HG02973 (cell line): ENCODE results near the gene POLD1.
"Not testable (repeated sequence)": the region's sequence is repeated elsewhere in the genome, so short reads cannot be mapped to it uniquely, and the experiment has no call there.

ENCODE experiments used
- ATAC-seq: cut with Tn5 transposase; IDR thresholded peaks from one replicate; pipeline ENCODE4 v1.9.1; 2021; ENCODE audit warnings: moderate library complexity; ENCODE audit not compliant: unreplicated experiment

POLD1 gene

GRCh38 chr19:50433201-50434180 lies 49.3 kb downstream of the POLD1 start:
- no peak for ATAC-seq

- ATAC-seq = no peak
Observed at GRCh38 chr19:50434525-50434924, 50.4 kb downstream of the POLD1 start.

- no peak for ATAC-seq
Observed at GRCh38 chr19:50435221-50435620, 51.1 kb downstream of the POLD1 start.

- no peak for ATAC-seq
Observed at GRCh38 chr19:50435627-50436026, 51.5 kb downstream of the POLD1 start.

- no peak for ATAC-seq
Observed at GRCh38 chr19:50437862-50438449, 53.8 kb downstream of the POLD1 start.

- not testable (repeated sequence) for ATAC-seq
Observed at GRCh38 chr19:50439130-50439529, 55.0 kb downstream of the POLD1 start.

GRCh38 chr19:50444059-50444458 lies 59.9 kb downstream of the POLD1 start:
- ATAC-seq = no peak

GRCh38 chr19:50447053-50447452 lies 62.9 kb downstream of the POLD1 start:
- ATAC-seq = no peak

- ATAC-seq = no peak
Observed at GRCh38 chr19:50447750-50448149, 63.6 kb downstream of the POLD1 start.

- no peak for ATAC-seq
Observed at GRCh38 chr19:50449236-50449899, 65.2 kb downstream of the POLD1 start.

- ATAC-seq = no peak
Observed at GRCh38 chr19:50450369-50451222, 66.4 kb downstream of the POLD1 start.

- ATAC-seq = no peak
Observed at GRCh38 chr19:50451223-50451534, 67.0 kb downstream of the POLD1 start.

- no peak for ATAC-seq
Observed at GRCh38 chr19:50453243-50453642, 69.1 kb downstream of the POLD1 start.

GRCh38 chr19:50455992-50456391 lies 71.8 kb downstream of the POLD1 start:
- no peak for ATAC-seq

- ATAC-seq = no peak
Observed at GRCh38 chr19:50457300-50457699, 73.2 kb downstream of the POLD1 start.

GRCh38 chr19:50458396-50459066 lies 74.4 kb downstream of the POLD1 start:
- ATAC-seq = no peak

GRCh38 chr19:50459067-50459456 lies 74.9 kb downstream of the POLD1 start:
- no peak for ATAC-seq

GRCh38 chr19:50459638-50460037 lies 75.5 kb downstream of the POLD1 start:
- ATAC-seq = no peak

- peak; percentile 50 for ATAC-seq
Observed at GRCh38 chr19:50460161-50460765, 76.1 kb downstream of the POLD1 start.
